SU-DHL-6 (cell line): Measurements from ENCODE around the gene IMP3.
"Not testable (repeated sequence)": the region's sequence is repeated elsewhere in the genome, so short reads cannot be mapped to it uniquely, and the experiment has no call there.

Source experiments
- H2AFZ ChIP-seq: fragments of 200-600 bp; sonication (generic); 2 replicates; pipeline ENCODE4 v1.6.1; 2014; ENCODE audit warnings: low read depth, mild to moderate bottlenecking, moderate library complexity, mixed read lengths, antibody characterized with exemption, low read length; ENCODE audit not compliant: severe bottlenecking
- H3F3A ChIP-seq: fragments of 200-600 bp; shearing (Covaris generic); 2 replicates; pipeline ENCODE4 v1.6.0; 2016; ENCODE audit warnings: antibody characterized with exemption, mild to moderate bottlenecking; ENCODE audit not compliant: insufficient read depth
- H3K27ac ChIP-seq: fragments of 200-600 bp; sonication (generic); 2 replicates; pipeline ENCODE4 v1.5.1; 2016; ENCODE audit warnings: low read depth, mild to moderate bottlenecking, low read length, moderate library complexity, mixed read lengths
- H3K27me3 ChIP-seq: fragments of 200-600 bp; sonication (generic), shearing (Covaris generic); 2 replicates; pipeline ENCODE4 v1.6.0; 2014; ENCODE audit warnings: mild to moderate bottlenecking, low read length
- H3K36me3 ChIP-seq: fragments of 200-600 bp; sonication (generic); 2 replicates; pipeline ENCODE4 v1.6.1; 2014; ENCODE audit warnings: mild to moderate bottlenecking, low read length, mixed read lengths
- H3K4me2 ChIP-seq: fragments of 300-600, 200-600 bp; shearing (Covaris generic), sonication (generic); 2 replicates; pipeline ENCODE4 v1.6.0; 2014; ENCODE audit warnings: low read length, low read depth, mild to moderate bottlenecking; ENCODE audit not compliant: poor library complexity, severe bottlenecking
- H3K4me3 ChIP-seq: fragments of 200-600 bp; sonication (generic); 2 replicates; pipeline ENCODE4 v1.5.1; 2014; ENCODE audit warnings: antibody characterized with exemption, low read length, mild to moderate bottlenecking, mixed read lengths; ENCODE audit not compliant: insufficient read depth, poor library complexity, severe bottlenecking
- H3K79me2 ChIP-seq: fragments of 200-600 bp; sonication (generic); 2 replicates; pipeline ENCODE4 v1.6.1; 2014; ENCODE audit warnings: mild to moderate bottlenecking, low read length, moderate library complexity; ENCODE audit not compliant: insufficient read depth
- H3K9ac ChIP-seq: fragments of 200-600 bp; sonication (generic); 2 replicates; pipeline ENCODE4 v1.7.0; 2014; ENCODE audit warnings: mild to moderate bottlenecking, low read length
- H3K9me2 ChIP-seq: fragments of 200-600 bp; sonication (generic); replicated peaks from 2 replicates; pipeline ENCODE4 v1.6.1; 2014; ENCODE audit warnings: low read length; ENCODE audit not compliant: insufficient read depth
- H3K9me3 ChIP-seq: fragments of 200-600 bp; sonication (generic); 2 replicates; pipeline ENCODE4 v1.6.1; 2014; ENCODE audit warnings: low read length, mixed read lengths; ENCODE audit not compliant: insufficient read depth
- H4K20me1 ChIP-seq: fragments of 200-600 bp; sonication (generic); 2 replicates; pipeline ENCODE4 v1.6.1; 2014; ENCODE audit warnings: low read depth, mild to moderate bottlenecking, antibody characterized with exemption, low read length, moderate library complexity, mixed read lengths
- CTCF ChIP-seq: fragments of 200-600 bp; sonication (generic); IDR thresholded peaks from one replicate; pipeline ENCODE4 v1.5.1; 2017; ENCODE audit warnings: antibody characterized with exemption, mild to moderate bottlenecking, low read length, moderate library complexity; ENCODE audit not compliant: insufficient read depth, poor library complexity, severe bottlenecking
- EZH2phosphoT487 ChIP-seq: fragments of 200-600 bp; sonication (generic), shearing (Covaris generic); conservative IDR thresholded peaks from 2 replicates; pipeline ENCODE4 v1.6.1; 2018; ENCODE audit warnings: mild to moderate bottlenecking, antibody characterized with exemption, low read length, moderate library complexity, mixed read lengths

The IMP3 gene

GRCh38 chr15:75683646-75684312 lies 43.8 kb upstream of the IMP3 start:
- H3F3A ChIP-seq, H3K27me3 ChIP-seq, H3K36me3 ChIP-seq, H3K9me2 ChIP-seq, H3K27ac ChIP-seq, H3K9me3 ChIP-seq, H3K9ac ChIP-seq, H3K4me3 ChIP-seq, H3K4me2 ChIP-seq, H3K79me2 ChIP-seq, H4K20me1 ChIP-seq: not testable (repeated sequence)
- TF ChIP-seq CTCF, result peak; percentile 64
- H2AFZ ChIP-seq, result peak overlapping the region; percentile 48

DNA sequence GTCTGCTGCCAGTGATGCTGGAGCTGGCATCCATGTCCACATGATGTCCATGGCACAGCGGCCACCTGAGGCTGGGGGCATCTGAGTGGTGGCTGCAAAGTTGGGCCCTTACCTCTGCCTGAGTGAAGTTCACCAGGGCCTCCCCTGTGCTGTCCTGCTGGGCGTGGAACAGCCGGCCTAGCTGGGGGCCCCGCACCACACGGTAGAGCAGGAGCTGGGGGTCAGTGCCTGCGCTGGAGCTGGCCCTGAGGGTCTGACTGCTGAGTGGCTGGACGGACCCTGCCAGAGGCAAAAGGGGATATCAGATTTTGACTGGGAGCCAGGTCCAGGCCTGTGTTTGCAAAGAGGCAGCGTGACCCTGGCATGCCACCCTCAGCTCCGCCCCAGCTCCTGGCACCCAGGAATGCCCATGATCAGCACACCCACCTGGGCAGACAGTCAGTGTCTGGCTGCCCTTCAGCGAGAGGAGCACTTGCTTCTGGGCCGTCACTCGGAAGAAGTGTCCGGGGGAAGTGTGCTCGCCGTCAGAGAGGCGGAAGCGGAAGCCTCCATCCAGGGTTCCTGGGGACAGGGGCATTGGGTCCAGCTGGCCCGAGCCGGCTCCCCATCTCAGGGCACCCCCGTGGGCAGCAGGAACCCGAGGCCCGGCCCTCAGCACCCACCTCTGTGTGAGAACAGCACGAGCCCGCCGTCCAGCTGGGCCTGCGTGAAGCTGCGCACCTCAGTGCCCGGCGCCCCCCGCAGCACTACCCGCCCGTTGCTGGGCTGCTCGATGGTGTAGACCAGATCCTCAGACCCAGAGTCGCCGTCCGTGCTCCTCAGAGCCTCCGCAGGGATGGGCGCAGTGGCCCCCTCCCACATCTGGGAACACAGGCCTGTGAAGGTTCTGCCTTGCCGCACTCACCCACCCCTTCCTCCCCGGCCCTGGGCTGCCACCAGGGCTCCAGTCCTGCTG lies 42.4 kb upstream of the IMP3 start:
- H3K9me2 ChIP-seq, result no peaks in the 10 kb centered on the region
- H3K27me3 ChIP-seq, result no peaks in the 10 kb centered on the region
- H3K36me3 ChIP-seq, result no peaks in the 10 kb centered on the region
- no peaks in the 10 kb centered on the region for H3F3A ChIP-seq
- H3K27ac ChIP-seq, result no peak overlapping the region
- no peak overlapping the region for H3K9ac ChIP-seq
- TF ChIP-seq CTCF (no peak), EZH2phosphoT487 (no peak)
- no peaks in the 10 kb centered on the region for H3K79me2 ChIP-seq
- no peak overlapping the region for H2AFZ ChIP-seq
- no peak overlapping the region for H3K4me3 ChIP-seq
- H3K4me2 ChIP-seq, result no peak overlapping the region
- H4K20me1 ChIP-seq, result no peaks in the 10 kb centered on the region
- no peaks in the 10 kb centered on the region for H3K9me3 ChIP-seq

- Histone ChIP-seq H3K27ac (no peak overlapping the region), H3K9me2 (no peaks in the 10 kb centered on the region), H3K36me3 (no peaks in the 10 kb centered on the region), H3K79me2 (no peaks in the 10 kb centered on the region), H4K20me1 (no peaks in the 10 kb centered on the region), H3K27me3 (no peaks in the 10 kb centered on the region), H2AFZ (no peak overlapping the region), H3K4me3 (no peak overlapping the region), H3K4me2 (no peak overlapping the region), H3F3A (no peaks in the 10 kb centered on the region), H3K9ac (no peak overlapping the region), H3K9me3 (no peaks in the 10 kb centered on the region)
- TF ChIP-seq EZH2phosphoT487 (no peak), CTCF (no peak)
Observed at GRCh38 chr15:75680007-75680789, 40.2 kb upstream of the IMP3 start.

DNA sequence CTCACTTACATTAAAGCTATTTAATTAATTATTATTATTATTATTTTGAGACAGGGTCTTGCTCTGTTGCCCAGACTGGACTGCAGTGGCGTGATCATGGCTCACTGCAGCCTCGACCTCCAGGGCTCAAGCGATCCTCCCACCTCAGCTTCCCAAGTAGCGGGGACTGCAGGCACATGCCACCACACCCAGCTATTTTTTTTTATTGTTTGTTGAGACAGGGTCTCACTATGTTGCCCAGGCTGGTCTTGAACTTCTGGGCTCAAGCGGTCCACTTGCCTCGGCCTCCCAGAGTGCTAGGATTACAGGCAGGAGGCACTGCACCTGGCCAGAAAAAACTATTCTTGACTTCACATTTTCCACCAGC lies 38.3 kb upstream of the IMP3 start:
- not testable (repeated sequence) for H3K27ac ChIP-seq, H3K9me2 ChIP-seq, H2AFZ ChIP-seq, H3K27me3 ChIP-seq, H3F3A ChIP-seq, H3K9me3 ChIP-seq, H3K4me2 ChIP-seq, H3K4me3 ChIP-seq, H4K20me1 ChIP-seq, H3K9ac ChIP-seq, H3K79me2 ChIP-seq, H3K36me3 ChIP-seq
